ENCODE data around the gene KIF21A. TPM values are rescaled to one million over a fixed set of nuclear protein-coding genes. Genes with fewer than 3 reads are reported as not detected.

KIF21A gene
- total and polyA plus RNA-seq, 2 donors (not counting 3 experiments of a cell fraction or from before 2014, with no cell fraction given): 1.8 to 10.1 TPM

GRCh38 chr12:39367494-39367893, 75.4 kb downstream of the KIF21A start:
- DNase-seq (ENCODE audit: low read depth, low spot score) (no peak), FAIRE-seq (no peak)
- Histone ChIP-seq H4K20me1 (replicated peaks; ENCODE audit: control insufficient read depth, extremely low read depth, insufficient read depth, low read length) (no peaks in the 10 kb centered on the region), H2AFZ (ENCODE audit: low read depth, low read length) (no peak overlapping the region), H3K9me3 (replicated peaks; ENCODE audit: control insufficient read depth, insufficient read depth, low read length) (no peaks in the 10 kb centered on the region), H3K27me3 (ENCODE audit: control insufficient read depth in 2 of 2, insufficient read depth in 2 of 2, low read length in 2 of 2) (no peaks in the 10 kb centered on the region), H3K36me3 (ENCODE audit: control insufficient read depth in 2 of 2, extremely low read depth in 1 of 2, insufficient read depth in 2 of 2, low read length in 2 of 2) (no peaks in the 10 kb centered on the region), H3K4me3 (replicated peaks in 1 of 3; ENCODE audit: insufficient read depth in 1 of 3, low read depth in 1 of 3, low read length in 3 of 3) (no peak overlapping the region), H3K4me2 (ENCODE audit: insufficient read depth, low read length) (no peak overlapping the region), H3K27ac (ENCODE audit: insufficient read depth, low read depth, low read length) (no peak overlapping the region), H3K9me1 (replicated peaks; ENCODE audit: control insufficient read depth, extremely low read depth, insufficient read depth, low read length) (no peaks in the 10 kb centered on the region), H3K4me1 (ENCODE audit: control insufficient read depth, extremely low read depth, insufficient read depth, low read length) (no peaks in the 10 kb centered on the region), H3K9ac (replicated peaks; ENCODE audit: extremely low read depth, insufficient read depth, low read length) (no peak overlapping the region), H3K79me2 (ENCODE audit: control insufficient read depth, insufficient read depth, low read length) (no peaks in the 10 kb centered on the region)
- intact Hi-C loops (cut with micrococcal nuclease) (loop anchor here (5.0 kb wide), 1 partner anchor 135 kb away; no protein-coding TSS in a partner anchor), dilution Hi-C loops (cut with MboI; ENCODE audit: extremely low pct_ligation_motif_present, low sequenced_read_pairs) (no loop called here)
- no TSS peak for BruUV-seq (replicated peaks)
- POLR2A ChIA-PET: no interaction called here
- CTCF ChIA-PET: interaction anchor here (1.2 to 2.1 kb wide), 3 partner anchors 19 to 446 kb away, joined by 3 to 6 read pairs (median 5); no protein-coding TSS in a partner anchor
- TF ChIP-seq MAX (IDR thresholded peaks at IDR 0.05; ENCODE audit: insufficient read depth, insufficient read length): no peak

DNA sequence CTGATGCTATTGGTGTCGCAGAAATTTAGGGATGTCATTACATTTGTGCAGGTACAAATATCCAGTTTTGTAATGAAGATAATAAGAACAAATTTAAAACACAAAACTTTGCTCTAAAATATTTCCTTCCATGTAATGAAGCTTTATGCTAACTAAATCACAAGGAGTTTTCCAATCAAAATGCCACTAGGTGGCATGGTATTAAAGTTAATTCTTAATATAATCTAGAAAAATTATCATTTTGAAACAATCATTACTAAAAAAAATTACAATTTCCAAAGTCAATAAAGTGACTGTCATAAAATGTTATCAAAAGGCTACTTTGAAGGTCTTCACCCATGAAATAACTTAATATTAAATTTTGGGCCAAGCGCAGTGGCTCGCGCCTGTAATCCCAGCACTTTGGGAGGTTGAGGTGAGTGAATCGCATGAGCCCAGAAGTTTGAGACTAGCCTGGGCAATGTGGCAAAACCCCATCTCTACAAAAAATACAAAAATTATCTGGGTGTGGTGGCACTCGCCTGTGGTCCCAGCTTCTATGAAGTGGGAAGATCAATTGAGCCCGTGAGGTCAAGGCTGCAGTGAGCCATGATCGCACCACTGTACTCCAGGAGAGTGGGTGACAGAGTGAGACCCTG, 77.4 kb downstream of the KIF21A start:
- FAIRE-seq: no peak

More for the DNA sequence above, 77.4 kb downstream of the KIF21A start:
- Histone ChIP-seq H3K9me1 (replicated peaks; ENCODE audit: control insufficient read depth, extremely low read depth, insufficient read depth, low read length) (no peaks in the 10 kb centered on the region), H3K4me1 (ENCODE audit: control insufficient read depth, extremely low read depth, insufficient read depth, low read length) (no peaks in the 10 kb centered on the region), H3K27me3 (ENCODE audit: control insufficient read depth in 2 of 2, insufficient read depth in 2 of 2, low read length in 2 of 2) (no peaks in the 10 kb centered on the region), H3K27ac (ENCODE audit: insufficient read depth, low read depth, low read length) (no peak overlapping the region), H3K9me3 (replicated peaks; ENCODE audit: control insufficient read depth, insufficient read depth, low read length) (no peaks in the 10 kb centered on the region), H3K79me2 (ENCODE audit: control insufficient read depth, insufficient read depth, low read length) (no peaks in the 10 kb centered on the region), H4K20me1 (replicated peaks; ENCODE audit: control insufficient read depth, extremely low read depth, insufficient read depth, low read length) (no peaks in the 10 kb centered on the region), H3K4me3 (replicated peaks in 1 of 3; ENCODE audit: insufficient read depth in 1 of 3, low read depth in 1 of 3, low read length in 3 of 3) (no peak overlapping the region), H2AFZ (ENCODE audit: low read depth, low read length) (no peak overlapping the region), H3K9ac (replicated peaks; ENCODE audit: extremely low read depth, insufficient read depth, low read length) (no peak overlapping the region), H3K36me3 (ENCODE audit: control insufficient read depth in 2 of 2, extremely low read depth in 1 of 2, insufficient read depth in 2 of 2, low read length in 2 of 2) (no peaks in the 10 kb centered on the region), H3K4me2 (ENCODE audit: insufficient read depth, low read length) (no peak overlapping the region)
- TF ChIP-seq JUN (IDR thresholded peaks at IDR 0.05; ENCODE audit: borderline replicate concordance, insufficient read depth, insufficient read length, low read depth) (no peak), CTCF (IDR thresholded peaks at IDR 0.05; ENCODE audit: extremely low read depth in 1 of 2, insufficient read depth in 1 of 2, low read depth in 1 of 2, low read length in 2 of 2) (no peak), MYC (IDR thresholded peaks at IDR 0.05; ENCODE audit: low read depth, low read length) (no peak), POLR2AphosphoS5 (IDR thresholded peaks at IDR 0.05; ENCODE audit: insufficient read depth, low read depth, low read length) (no peak), GATA2 (IDR thresholded peaks at IDR 0.05; ENCODE audit: insufficient read depth, insufficient read length, low read depth, low read length) (no peak), FOS (IDR thresholded peaks at IDR 0.05; ENCODE audit: borderline replicate concordance, insufficient read depth, low read length) (no peak), MAX (IDR thresholded peaks at IDR 0.05; ENCODE audit: insufficient read depth, insufficient read length) (no peak), EZH2 (IDR thresholded peaks at IDR 0.05; ENCODE audit: borderline replicate concordance, low read depth, low read length, severe bottlenecking) (no peak), POLR2A (IDR thresholded peaks at IDR 0.05; ENCODE audit: low read depth, low read length) (no peak)
- intact Hi-C loops (cut with micrococcal nuclease): loop anchor here (5.0 kb wide), 1 partner anchor 137 kb away; no protein-coding TSS in a partner anchor
- ChIA-PET POLR2A (no interaction called here), CTCF (interaction anchor here (0.6 to 2.2 kb wide), 20 partner anchors 10 to 646 kb away, joined by 3 to 12 read pairs (median 4); partner anchors contain the start of genes ABCD2 and KIF21A)
- dilution Hi-C loops (cut with MboI; ENCODE audit: extremely low pct_ligation_motif_present, low sequenced_read_pairs): no loop called here
- no peak for DNase-seq (ENCODE audit: low read depth, low spot score)
- BruUV-seq (replicated peaks): no TSS peak

All from endothelial cell of umbilical vein (primary cell).